Fibroblast of peridontal ligament (primary cell): ENCODE results near the gene R3HDM2.
A peak's percentile ranks its signal among the peaks of the same experiment; 100 is the strongest.

Experiments
- DNase-seq: peaks from one replicate; pipeline ENCODE4 v3.0.0-alpha.2; 2010; ENCODE audit errors: extremely low read depth

The R3HDM2 gene

GRCh38 chr12:57430931-57431566 is at the start of gene R3HDM2:
R3HDM2 (minus strand) TSS chr12:57431043; CDS start chr12:57310428, 120,615 bp downstream.
- DNase-seq: peak; percentile 93

- DNase-seq: no peak
Observed at GRCh38 chr12:57479376-57480115, 48.7 kb upstream of the R3HDM2 start, which contains the start of gene ARHGAP9. ARHGAP9 (minus strand) TSS chr12:57479866; CDS start chr12:57479406, 460 bp downstream.

- DNase-seq: no peak
Observed at GRCh38 chr12:57479043-57479375, 48.2 kb upstream of the R3HDM2 start.

DNA sequence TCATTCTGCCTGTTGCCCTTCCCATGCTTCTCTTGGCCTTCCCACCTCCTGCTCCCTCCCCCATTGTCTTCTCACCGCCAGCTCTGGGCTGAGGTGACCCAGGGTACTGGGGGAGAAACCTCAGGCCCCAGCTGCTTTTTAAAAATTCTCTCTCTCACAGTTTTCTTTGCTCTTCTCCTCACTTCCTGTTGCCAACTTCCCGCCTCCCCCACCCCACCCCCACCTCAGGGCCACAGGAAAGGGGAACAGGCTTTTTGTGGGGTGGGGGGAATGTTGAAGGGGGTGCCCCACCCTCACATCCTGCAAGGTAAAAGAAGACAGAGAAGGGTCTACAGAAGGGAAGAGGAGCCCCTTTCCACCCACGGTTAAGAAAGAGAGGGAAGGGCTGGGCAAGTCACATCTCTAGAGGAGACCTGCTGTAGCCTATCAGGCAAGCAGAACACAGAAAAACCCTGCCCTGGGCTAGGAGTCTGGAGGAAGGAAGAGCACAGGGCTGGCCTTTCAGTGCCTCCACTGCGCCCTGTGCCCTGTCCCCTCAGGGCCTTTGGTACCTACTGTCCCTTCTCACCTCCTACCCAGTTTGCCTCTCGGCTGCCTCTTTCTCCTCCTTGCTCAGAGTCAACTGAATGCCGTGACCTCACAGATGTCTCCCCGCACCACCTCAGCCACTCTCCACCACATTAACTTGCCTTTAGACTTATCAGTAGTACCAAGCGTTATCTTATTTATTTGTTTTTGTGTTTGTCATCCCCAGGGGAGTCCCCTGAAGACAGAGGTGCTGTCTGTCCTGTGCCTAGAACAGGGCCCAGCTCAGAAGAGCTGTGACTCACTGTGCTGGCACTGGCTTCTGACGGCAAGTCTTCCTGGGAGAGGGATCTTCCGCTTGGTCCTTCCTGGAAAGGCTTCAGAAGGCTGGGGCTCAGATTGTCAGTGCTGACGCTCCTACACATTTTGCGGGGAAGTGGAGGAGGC is 47.2 kb upstream of the R3HDM2 start:
- DNase-seq: no peak

DNA sequence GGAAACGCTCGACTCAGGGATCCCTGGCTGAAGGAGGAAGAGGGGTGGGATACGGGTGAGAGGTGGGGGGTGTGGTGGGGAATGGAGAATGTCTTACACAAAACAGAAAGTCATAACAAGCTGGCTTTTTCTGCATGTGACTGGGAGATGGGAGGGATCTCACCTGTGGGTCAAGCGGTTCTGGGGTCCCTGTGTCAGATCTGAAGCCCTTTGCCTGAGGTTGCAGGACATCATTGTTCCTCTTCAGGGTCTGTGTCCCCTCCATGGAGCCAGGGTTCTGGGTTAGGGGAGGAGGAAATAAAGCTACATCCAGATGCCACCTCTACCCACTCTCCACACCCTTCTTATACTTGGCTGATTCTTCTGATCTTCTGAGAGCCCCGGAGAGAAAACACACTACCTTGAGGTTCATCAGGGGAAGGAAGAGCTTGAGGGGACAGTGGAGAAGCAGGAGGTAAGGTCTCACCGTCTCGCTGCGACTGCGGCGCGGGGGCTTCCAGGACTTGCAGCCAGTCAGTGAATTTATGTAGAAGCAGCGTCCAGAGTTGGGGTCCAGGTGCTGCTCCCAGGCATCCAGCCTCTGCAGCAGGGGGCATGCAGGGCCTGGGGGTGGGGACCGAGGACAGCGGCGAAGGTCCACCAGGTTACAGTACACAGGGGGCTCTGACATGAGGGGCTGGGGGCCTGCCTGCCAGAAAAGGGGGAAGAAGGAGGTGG is 46.3 kb upstream of the R3HDM2 start:
- no peak for DNase-seq

DNA sequence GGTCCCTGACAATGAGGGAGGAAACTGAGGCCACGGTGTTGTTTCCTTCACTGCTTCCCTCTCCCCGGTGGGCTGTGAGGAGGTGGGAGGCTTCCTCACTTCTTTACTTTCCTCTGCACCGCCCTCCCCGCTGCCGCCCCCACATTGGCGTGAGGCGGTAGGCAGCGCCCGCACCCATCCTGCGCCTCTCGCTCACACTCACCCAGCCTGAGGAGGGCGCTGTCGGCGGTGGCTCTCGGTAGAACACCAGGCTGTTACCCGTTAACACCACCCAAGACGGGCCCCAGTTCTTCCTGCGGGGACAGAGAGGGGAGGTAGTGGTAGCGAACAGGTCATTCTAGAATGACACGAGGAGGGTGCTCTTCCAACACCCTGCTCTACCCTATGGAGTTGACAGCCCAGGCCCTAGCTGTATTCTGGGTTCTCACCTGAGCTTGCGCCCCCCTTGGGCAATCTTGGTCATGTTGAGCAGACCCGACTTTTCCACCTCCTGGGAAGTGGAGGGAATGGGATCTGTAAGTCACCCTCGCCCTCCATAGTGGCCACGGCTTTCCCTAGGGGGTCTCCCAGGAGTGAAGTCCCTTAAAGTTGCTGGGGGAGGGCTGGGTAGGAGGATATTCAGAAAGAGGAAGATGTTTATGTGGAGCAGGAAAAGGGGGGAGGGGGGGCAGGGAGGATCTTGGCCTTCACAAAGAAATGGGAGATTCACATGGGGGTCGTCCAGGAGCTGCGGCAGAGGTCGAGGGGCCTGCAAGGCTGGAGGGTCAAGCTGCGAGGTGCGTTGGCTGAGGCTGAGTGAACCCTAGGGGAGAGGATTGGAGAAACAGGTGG is 45.5 kb upstream of the R3HDM2 start:
- no peak for DNase-seq

- no peak for DNase-seq
Observed at GRCh38 chr12:57475271-57476161, 44.7 kb upstream of the R3HDM2 start.

DNA sequence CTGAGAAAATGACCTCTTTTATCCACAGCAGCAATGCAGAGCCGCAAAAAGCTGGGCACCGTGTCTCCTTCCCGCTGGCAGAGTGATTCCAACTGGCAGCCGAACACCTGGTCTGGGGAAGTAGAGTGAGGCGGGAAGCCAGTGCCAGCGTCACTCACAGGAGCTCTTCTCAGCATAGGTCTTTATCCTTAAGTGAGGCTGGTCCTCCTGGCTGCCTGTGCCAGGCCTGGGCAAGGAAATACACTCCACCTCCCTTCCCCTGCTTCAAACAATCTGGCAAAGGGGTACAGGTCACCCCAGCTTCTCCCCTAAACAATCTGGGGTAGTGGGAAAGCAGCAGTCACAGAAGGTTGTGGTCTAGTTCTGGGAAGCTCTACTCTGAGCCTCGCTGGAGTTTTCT is 44.0 kb upstream of the R3HDM2 start:
- no peak for DNase-seq

- no peak for DNase-seq
Observed at GRCh38 chr12:57474430-57474829, 43.6 kb upstream of the R3HDM2 start.

- no peak for DNase-seq
Observed at GRCh38 chr12:57473886-57474285, 43.0 kb upstream of the R3HDM2 start.

DNA sequence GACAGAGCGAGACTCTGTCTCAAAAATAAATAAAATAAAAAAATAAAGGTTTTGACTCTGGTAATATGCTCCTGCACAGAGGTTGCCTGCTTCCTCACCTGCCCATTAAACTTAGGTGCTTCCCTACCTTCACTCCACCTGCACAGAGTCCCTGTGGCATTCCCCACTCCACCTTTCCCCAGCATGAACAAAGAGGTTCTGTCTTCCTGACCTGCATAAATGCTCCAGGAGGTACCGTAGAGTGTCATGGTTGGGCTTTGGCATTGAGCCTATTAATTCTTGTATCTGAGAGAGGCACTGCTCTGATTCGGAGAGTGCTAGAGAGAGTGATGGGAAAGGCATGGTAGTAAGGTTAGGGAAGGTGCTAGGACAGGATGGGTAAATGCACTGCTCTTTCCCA is 42.5 kb upstream of the R3HDM2 start:
- no peak for DNase-seq

- no peak for DNase-seq
Observed at GRCh38 chr12:57472391-57472790, 41.5 kb upstream of the R3HDM2 start.

DNA sequence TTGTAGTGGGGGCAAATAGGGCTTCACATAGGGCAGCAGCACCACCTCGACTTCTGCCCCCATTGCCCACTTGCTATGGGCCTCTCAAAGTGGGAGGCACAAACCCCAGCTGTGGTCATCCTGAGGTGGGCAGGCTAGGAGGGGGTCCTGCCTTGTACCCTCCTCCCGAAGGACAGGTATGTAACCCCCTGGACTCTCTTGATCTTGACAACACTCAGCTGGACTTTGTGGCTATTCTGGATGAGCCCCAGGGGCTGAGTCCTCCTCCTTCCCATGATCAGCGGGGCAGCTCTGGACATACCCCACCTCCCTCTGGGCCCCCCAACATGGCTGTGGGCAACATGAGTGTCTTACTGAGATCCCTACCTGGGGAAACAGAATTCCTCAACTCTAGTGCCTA is 40.8 kb upstream of the R3HDM2 start:
- DNase-seq: no peak

DNA sequence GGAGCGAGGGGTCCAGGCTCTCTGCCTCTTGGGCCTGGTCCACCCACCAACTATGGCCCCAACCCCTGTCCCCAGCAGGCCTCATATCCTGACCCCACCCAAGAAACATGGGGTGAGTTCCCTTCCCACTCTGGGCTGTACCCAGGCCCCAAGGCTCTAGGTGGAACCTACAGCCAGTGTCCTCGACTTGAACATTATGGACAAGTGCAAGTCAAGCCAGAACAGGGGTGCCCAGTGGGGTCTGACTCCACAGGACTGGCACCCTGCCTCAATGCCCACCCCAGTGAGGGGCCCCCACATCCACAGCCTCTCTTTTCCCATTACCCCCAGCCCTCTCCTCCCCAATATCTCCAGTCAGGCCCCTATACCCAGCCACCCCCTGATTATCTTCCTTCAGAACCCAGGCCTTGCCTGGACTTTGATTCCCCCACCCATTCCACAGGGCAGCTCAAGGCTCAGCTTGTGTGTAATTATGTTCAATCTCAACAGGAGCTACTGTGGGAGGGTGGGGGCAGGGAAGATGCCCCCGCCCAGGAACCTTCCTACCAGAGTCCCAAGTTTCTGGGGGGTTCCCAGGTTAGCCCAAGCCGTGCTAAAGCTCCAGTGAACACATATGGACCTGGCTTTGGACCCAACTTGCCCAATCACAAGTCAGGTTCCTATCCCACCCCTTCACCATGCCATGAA is 40.3 kb upstream of the R3HDM2 start:
- DNase-seq: no peak

DNA sequence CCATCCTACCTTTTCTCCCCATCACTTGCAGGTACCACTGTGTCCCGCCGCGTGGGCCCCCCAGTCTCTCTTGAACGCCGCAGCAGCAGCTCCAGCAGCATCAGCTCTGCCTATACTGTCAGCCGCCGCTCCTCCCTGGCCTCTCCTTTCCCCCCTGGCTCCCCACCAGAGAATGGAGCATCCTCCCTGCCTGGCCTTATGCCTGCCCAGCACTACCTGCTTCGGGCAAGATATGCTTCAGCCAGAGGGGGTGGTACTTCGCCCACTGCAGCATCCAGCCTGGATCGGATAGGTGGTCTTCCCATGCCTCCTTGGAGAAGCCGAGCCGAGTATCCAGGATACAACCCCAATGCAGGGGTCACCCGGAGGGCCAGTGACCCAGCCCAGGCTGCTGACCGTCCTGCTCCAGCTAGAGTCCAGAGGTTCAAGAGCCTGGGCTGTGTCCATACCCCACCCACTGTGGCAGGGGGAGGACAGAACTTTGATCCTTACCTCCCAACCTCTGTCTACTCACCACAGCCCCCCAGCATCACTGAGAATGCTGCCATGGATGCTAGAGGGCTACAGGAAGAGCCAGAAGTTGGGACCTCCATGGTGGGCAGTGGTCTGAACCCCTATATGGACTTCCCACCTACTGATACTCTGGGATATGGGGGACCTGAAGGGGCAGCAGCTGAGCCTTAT is 39.6 kb upstream of the R3HDM2 start:
- DNase-seq: no peak

DNA sequence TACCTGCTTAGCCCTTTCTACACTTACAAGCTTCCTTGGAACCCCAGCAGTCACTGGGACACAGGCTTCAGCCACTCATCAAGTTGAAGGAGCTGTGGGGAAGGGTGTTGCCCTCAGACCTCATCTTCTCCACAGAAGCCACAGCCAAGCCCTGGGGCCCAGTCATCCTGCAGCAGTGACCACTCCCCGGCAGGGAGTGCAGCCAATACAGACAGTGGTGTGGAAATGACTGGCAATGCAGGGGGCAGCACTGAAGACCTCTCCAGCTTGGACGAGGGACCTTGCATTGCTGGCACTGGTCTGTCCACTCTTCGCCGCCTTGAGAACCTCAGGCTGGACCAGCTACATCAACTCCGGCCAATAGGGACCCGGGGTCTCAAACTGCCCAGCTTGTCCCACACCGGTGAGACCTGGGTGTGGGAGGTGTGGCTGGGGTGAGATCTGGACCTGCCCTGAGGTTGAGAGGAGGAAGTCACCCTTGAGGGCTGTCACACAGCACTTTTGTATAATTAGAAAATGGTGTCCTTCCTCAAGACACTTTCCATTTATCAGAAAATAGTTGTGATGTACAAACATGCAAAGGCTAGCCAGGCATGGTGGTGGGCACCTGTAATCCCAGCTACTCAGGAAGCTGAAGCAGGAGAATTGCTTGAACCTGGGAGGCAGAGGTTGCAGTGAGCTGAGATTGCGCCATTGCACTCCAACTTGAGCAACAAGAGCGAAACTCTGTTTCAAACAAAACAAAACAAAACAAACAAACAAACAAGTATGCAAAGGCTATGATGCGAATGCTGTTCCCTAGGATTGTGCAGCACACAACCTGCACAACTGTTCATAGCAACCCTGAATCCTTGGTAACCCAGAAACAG is 38.7 kb upstream of the R3HDM2 start:
- DNase-seq: no peak

- no peak for DNase-seq
Observed at GRCh38 chr12:57467915-57468314, 37.1 kb upstream of the R3HDM2 start.
